SK-N-SH (cell line): ENCODE data around the gene DAGLB. TPM values are rescaled to one million over a fixed set of nuclear protein-coding genes. Genes with fewer than 3 reads are reported as not detected.

Experiments
- CTCF ChIA-PET: fragments of 300-600, 350-600 bp; formaldehyde crosslinking; extraction: SDS; loops from one replicate; lab custom pipeline; 2021; lab: Yijun Ruan, JAX
- POLR2A ChIA-PET: fragments of 350-600 bp; sonication (Branson Sonifier 250); formaldehyde crosslinking; extraction: SDS; loops from one replicate; lab custom pipeline; 2020; ENCODE audit warnings: antibody characterized with exemption, inconsistent platforms; lab: Yijun Ruan, JAX
- DNase-seq: peaks from one replicate; pipeline ENCODE4 v3.0.0; 2012
- H2AFZ ChIP-seq: fragments of 200-600 bp; sonication (generic); 2 replicates; pipeline ENCODE4 v1.8.1; 2016; ENCODE audit warnings: antibody characterized with exemption, mild to moderate bottlenecking, low read depth
- H3F3A ChIP-seq: fragments of 200-600 bp; sonication (generic); replicated peaks from 2 replicates; pipeline ENCODE3; 2016; ENCODE audit warnings: antibody characterized with exemption, mild to moderate bottlenecking; ENCODE audit not compliant: insufficient read depth
- H3K27ac ChIP-seq, 2 experiments: fragments of 200-500 bp in 1 of 2; fragments of 200-600 bp in 1 of 2; sonication (Bioruptor generic) in 1 of 2; sonication (generic), shearing (Covaris generic) in 1 of 2; 2 replicates each; pipeline versions ENCODE4 v1.5.1 to v1.6.1; 2014 to 2016; ENCODE audit warnings: low read depth in 2 of 2, inconsistent platforms in 1 of 2, low read length in 1 of 2, mild to moderate bottlenecking in 1 of 2, mixed read lengths in 1 of 2
- H3K27me3 ChIP-seq: fragments of 200-600 bp; sonication (generic), shearing (Covaris generic); 2 replicates; pipeline ENCODE4 v1.6.1; 2016; ENCODE audit warnings: mixed run types; ENCODE audit not compliant: insufficient read depth
- H3K36me3 ChIP-seq, 2 experiments: fragments of 200-500 bp in 1 of 2; fragments of 200-600 bp in 1 of 2; sonication (Bioruptor generic) in 1 of 2; sonication (generic) in 1 of 2; replicated peaks in 1 of 2; 2 replicates each; pipeline versions ENCODE3 to v1.5.1; 2014 to 2016; ENCODE audit warnings: low read length in 1 of 2, mild to moderate bottlenecking in 1 of 2; ENCODE audit not compliant: insufficient read depth in 2 of 2, control insufficient read depth in 1 of 2
- H3K4me1 ChIP-seq, 2 experiments: fragments of 200-500 bp in 1 of 2; fragments of 200-600 bp in 1 of 2; sonication (Bioruptor generic) in 1 of 2; sonication (generic), shearing (Covaris generic) in 1 of 2; 2 replicates each; pipeline versions ENCODE4 v1.5.1 to v1.6.1; 2014 to 2016; ENCODE audit warnings: low read depth in 1 of 2, low read length in 1 of 2, mixed run types in 1 of 2; ENCODE audit not compliant: insufficient read depth in 2 of 2, control insufficient read depth in 1 of 2
- H3K4me2 ChIP-seq: fragments of 200-600 bp; sonication (generic), shearing (Covaris generic); 2 replicates; pipeline ENCODE4 v1.6.1; 2017; ENCODE audit warnings: mixed run types
- H3K4me3 ChIP-seq, 2 experiments: fragments of 200-500 bp in 1 of 2; fragments of 200-600 bp in 1 of 2; sonication (Bioruptor generic) in 1 of 2; sonication (generic), shearing (Covaris generic) in 1 of 2; 2 replicates each; pipeline versions ENCODE4 v1.5.1 to v1.8.1; 2014 to 2016; ENCODE audit warnings: low read depth in 2 of 2, inconsistent platforms in 1 of 2, low read length in 1 of 2, mild to moderate bottlenecking in 1 of 2, mixed read lengths in 1 of 2, moderate library complexity in 1 of 2
- H3K79me2 ChIP-seq: fragments of 200-600 bp; sonication (generic); 2 replicates; pipeline ENCODE4 v1.8.1; 2017; ENCODE audit warnings: mild to moderate bottlenecking; ENCODE audit not compliant: insufficient read depth
- H3K9ac ChIP-seq: fragments of 200-600 bp; sonication (generic); 2 replicates; pipeline ENCODE4 v1.6.1; 2017; ENCODE audit warnings: mixed run types
- H3K9me2 ChIP-seq: fragments of 200-600 bp; sonication (generic); 2 replicates; pipeline ENCODE4 v1.6.1; 2017; ENCODE audit warnings: mixed run types
- H3K9me3 ChIP-seq: fragments of 200-600 bp; sonication (generic); 2 replicates; pipeline ENCODE4 v1.6.1; 2017; ENCODE audit warnings: mixed run types, mild to moderate bottlenecking, moderate library complexity
- H4K20me1 ChIP-seq: fragments of 200-600 bp; sonication (generic); 2 replicates; pipeline ENCODE4 v1.6.1; 2017; ENCODE audit warnings: mild to moderate bottlenecking, mixed run types; ENCODE audit not compliant: insufficient read depth
- ELF1 ChIP-seq: IDR thresholded peaks from 2 replicates; pipeline ENCODE4 v1.4.0; 2012
- FOSL2 ChIP-seq: IDR thresholded peaks from 2 replicates; pipeline ENCODE4 v1.4.0; 2012; ENCODE audit warnings: low read depth, mild to moderate bottlenecking, moderate library complexity, borderline replicate concordance
- GABPA ChIP-seq: IDR thresholded peaks from 2 replicates; pipeline ENCODE4 v1.4.0; 2012; ENCODE audit warnings: low read depth, mild to moderate bottlenecking
- GATA2 ChIP-seq: sonication (generic); formaldehyde crosslinking; IDR thresholded peaks from 2 replicates; pipeline ENCODE4 v1.5.0; 2020; ENCODE audit warnings: mild to moderate bottlenecking, missing genetic modification reagents
- MEF2A ChIP-seq: IDR thresholded peaks from 2 replicates; pipeline ENCODE4 v1.4.0; 2012; ENCODE audit warnings: low read depth, borderline replicate concordance
- POLR2AphosphoS5 ChIP-seq: IDR thresholded peaks from 2 replicates; pipeline ENCODE4 v1.6.1; 2012; ENCODE audit warnings: low read depth, low read length
- RFX5 ChIP-seq: IDR thresholded peaks from 2 replicates; pipeline ENCODE4 v1.6.1; 2012; ENCODE audit warnings: mild to moderate bottlenecking, improper control_type of control experiment, low read length
- RXRA ChIP-seq: IDR thresholded peaks from 2 replicates; pipeline ENCODE4 v1.4.0; 2012; ENCODE audit warnings: low read depth, mild to moderate bottlenecking, borderline replicate concordance
- SMC3 ChIP-seq: IDR thresholded peaks from 2 replicates; pipeline ENCODE4 v1.6.1; 2012; ENCODE audit warnings: low read depth, low read length, improper control_type of control experiment
- TAF1 ChIP-seq: IDR thresholded peaks from 2 replicates; pipeline ENCODE4 v1.6.1; 2012; ENCODE audit warnings: low read depth, mild to moderate bottlenecking, low read length, moderate library complexity, borderline replicate concordance
- TCF12 ChIP-seq: IDR thresholded peaks from 2 replicates; pipeline ENCODE4 v1.4.0; 2012
- TEAD4 ChIP-seq: IDR thresholded peaks from 2 replicates; pipeline ENCODE4 v1.4.0; 2012; ENCODE audit warnings: mild to moderate bottlenecking, borderline replicate concordance; ENCODE audit not compliant: insufficient read depth
- WGBS: methylation state at CpG from one replicate; pipeline ENCODE4 v1.1.6; 2017; ENCODE audit warnings: low lambda C conversion rate; 5-methylcytosine and 5-hydroxymethylcytosine counted together
- polyA plus RNA-seq, 3 experiments: library from polyadenylated mRNA; depleted of rRNA; stranded (reverse); fragments of >200 nt; gene quantifications; 2 replicates each; pipeline ENCODE4 v1.2.3, GENCODE V29; 2012
- TF ChIP-seq, protein P1 (sequence below): IDR thresholded peaks from 2 replicates; pipeline ENCODE4 v1.4.0; 2012; ENCODE audit warnings: low read depth
- TF ChIP-seq, protein P2 (sequence below): IDR thresholded peaks from 2 replicates; pipeline ENCODE4 v1.4.0; 2012; ENCODE audit warnings: low read depth, borderline replicate concordance
- TF ChIP-seq, protein P3 (sequence below): IDR thresholded peaks from 2 replicates; pipeline ENCODE4 v1.4.0; 2012; ENCODE audit warnings: low read depth, borderline replicate concordance

DAGLB gene
- polyA plus RNA-seq, 1 of the 3 experiments (the other 2 are of a cell fraction): 24.1 TPM

DNA sequence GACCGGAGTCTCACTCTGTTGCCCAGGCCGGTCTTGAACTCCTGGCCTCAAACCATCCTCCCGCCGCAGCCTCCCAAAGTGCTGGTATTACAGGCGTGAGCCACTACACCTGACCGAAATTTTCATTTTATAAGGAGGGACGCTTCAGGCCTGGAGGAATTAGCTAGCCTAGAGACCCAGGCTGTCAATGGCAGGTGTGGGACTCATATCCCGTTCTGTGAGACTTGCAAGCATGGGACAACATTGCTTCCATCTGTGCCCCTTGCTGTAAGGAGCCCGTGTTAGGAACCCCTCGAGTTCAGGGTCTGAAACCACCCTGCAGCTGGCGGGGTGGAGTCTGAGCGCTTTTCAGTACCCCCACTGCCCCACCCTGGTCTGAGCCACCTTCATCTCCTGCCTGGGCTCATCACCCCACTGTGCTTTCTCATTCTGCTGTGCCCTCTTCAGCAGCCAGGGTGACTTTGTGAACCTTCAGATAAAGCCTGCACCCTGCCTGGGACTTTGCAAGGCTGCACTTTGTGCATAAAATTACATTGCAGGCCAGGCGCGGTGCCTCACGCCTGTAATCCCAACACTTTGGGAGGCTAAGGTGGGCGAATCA is 1.3 kb upstream of the DAGLB start:
- Histone ChIP-seq H3K9me3 (no peaks in the 10 kb centered on the region), H3F3A (peaks cover 57% of the 10 kb centered on the region), H3K36me3 (peaks cover 8 to 20% of the 10 kb centered on the region in 2 experiments), H3K9ac (no peak overlapping the region; the same call in 1 of the 2 replicates), H4K20me1 (no peaks in the 10 kb centered on the region), H3K4me2 (peak overlapping the region; percentile 92), H3K4me1 (peaks cover 6 to 17% of the 10 kb centered on the region in 2 experiments; a peak in 3 of 4 replicates), H3K9me2 (no peaks in the 10 kb centered on the region), H3K4me3 (no peak overlapping the region), H3K79me2 (peaks cover 41% of the 10 kb centered on the region), H3K27me3 (no peaks in the 10 kb centered on the region), H2AFZ (no peak overlapping the region), H3K27ac (peak overlapping the region in 1 of 2 experiments; percentile 92; a peak in 2 of 4 replicates)
- ChIA-PET CTCF (no interaction called here), POLR2A (interaction anchor here (0.6 kb wide), 1 partner anchor 155 kb away, joined by 6 read pairs; no protein-coding TSS in a partner anchor)
- no peak for DNase-seq
- 91% methylated on average over 16 of the region's 16 CpGs for WGBS
- TF ChIP-seq RFX5 (no peak), GABPA (no peak), SMC3 (no peak; the same call in 1 of the 2 replicates), TEAD4 (no peak), RXRA (no peak), GATA2 (no peak), TCF12 (no peak), MEF2A (no peak), POLR2AphosphoS5 (no peak), FOSL2 (no peak), TAF1 (no peak), ELF1 (no peak)
- TF ChIP-seq, protein P1, sequence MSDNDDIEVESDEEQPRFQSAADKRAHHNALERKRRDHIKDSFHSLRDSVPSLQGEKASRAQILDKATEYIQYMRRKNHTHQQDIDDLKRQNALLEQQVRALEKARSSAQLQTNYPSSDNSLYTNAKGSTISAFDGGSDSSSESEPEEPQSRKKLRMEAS: no peak
- TF ChIP-seq, protein P2, sequence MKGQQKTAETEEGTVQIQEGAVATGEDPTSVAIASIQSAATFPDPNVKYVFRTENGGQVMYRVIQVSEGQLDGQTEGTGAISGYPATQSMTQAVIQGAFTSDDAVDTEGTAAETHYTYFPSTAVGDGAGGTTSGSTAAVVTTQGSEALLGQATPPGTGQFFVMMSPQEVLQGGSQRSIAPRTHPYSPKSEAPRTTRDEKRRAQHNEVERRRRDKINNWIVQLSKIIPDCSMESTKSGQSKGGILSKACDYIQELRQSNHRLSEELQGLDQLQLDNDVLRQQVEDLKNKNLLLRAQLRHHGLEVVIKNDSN: no peak
- TF ChIP-seq, protein P3, sequence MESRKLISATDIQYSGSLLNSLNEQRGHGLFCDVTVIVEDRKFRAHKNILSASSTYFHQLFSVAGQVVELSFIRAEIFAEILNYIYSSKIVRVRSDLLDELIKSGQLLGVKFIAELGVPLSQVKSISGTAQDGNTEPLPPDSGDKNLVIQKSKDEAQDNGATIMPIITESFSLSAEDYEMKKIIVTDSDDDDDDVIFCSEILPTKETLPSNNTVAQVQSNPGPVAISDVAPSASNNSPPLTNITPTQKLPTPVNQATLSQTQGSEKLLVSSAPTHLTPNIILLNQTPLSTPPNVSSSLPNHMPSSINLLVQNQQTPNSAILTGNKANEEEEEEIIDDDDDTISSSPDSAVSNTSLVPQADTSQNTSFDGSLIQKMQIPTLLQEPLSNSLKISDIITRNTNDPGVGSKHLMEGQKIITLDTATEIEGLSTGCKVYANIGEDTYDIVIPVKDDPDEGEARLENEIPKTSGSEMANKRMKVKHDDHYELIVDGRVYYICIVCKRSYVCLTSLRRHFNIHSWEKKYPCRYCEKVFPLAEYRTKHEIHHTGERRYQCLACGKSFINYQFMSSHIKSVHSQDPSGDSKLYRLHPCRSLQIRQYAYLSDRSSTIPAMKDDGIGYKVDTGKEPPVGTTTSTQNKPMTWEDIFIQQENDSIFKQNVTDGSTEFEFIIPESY: no peak
